ENCODE measurements around the gene GARIN6.

Gene GARIN6

GRCh38 chr12:99627459-99627858 is 20.1 kb upstream of the GARIN6 start:
- Histone ChIP-seq H3K9me3 (ENCODE audit: low read length) (no peaks in the 10 kb centered on the region), H3K4me1 (ENCODE audit: insufficient read depth, low read length, severe bottlenecking) (no peaks in the 10 kb centered on the region)
- TF ChIP-seq CTCF (IDR thresholded peaks at IDR 0.05; ENCODE audit: low read length) (no peak), EZH2 (IDR thresholded peaks at IDR 0.05; ENCODE audit: borderline replicate concordance, low read length) (no peak)

DNA sequence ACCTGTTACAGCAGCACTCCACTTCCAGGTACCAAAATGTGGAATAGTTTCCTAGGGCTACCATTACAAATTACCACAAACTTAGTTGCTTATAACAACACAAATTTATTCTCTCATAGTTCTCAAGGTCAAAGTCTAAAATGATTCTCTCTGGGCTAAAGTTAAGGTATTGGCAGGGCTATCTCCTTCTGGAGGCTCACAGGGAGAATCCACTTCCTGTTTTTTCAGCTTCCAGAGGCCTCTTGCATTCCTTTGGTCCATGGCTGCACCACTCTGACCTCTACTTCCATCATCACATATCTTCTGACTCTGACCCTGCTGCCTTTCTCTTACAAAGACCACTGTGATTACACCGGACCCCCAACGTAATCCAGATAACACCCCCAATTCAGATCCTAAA is 2.9 kb upstream of the GARIN6 start:
- Histone ChIP-seq H3K27ac (ENCODE audit: low read depth, low read length, poor library complexity, severe bottlenecking) (no peak overlapping the region), H3K9ac (ENCODE audit: low read length) (no peak overlapping the region), H3K4me3 (ENCODE audit: low read depth, low read length, poor library complexity, severe bottlenecking) (no peak overlapping the region), H4K20me1 (ENCODE audit: insufficient read depth, low read length) (no peaks in the 10 kb centered on the region), H3K9me3 (ENCODE audit: low read length) (no peaks in the 10 kb centered on the region), H3K36me3 (ENCODE audit: insufficient read depth, low read length) (no peaks in the 10 kb centered on the region), H3K4me2 (ENCODE audit: low read length) (no peak overlapping the region), H3K4me1 (ENCODE audit: insufficient read depth, low read length, severe bottlenecking) (no peaks in the 10 kb centered on the region), H3K9me2 (ENCODE audit: low read depth, low read length) (no peaks in the 10 kb centered on the region), H2AFZ (ENCODE audit: low read length) (no peak overlapping the region), H3K27me3 (ENCODE audit: insufficient read depth, low read length) (no peaks in the 10 kb centered on the region), H3F3A (ENCODE audit: insufficient read depth, low read length) (no peaks in the 10 kb centered on the region), H3K79me2 (ENCODE audit: insufficient read depth, low read length) (no peaks in the 10 kb centered on the region)
- TF ChIP-seq CTCF (IDR thresholded peaks at IDR 0.05; ENCODE audit: low read length) (no peak), EZH2 (IDR thresholded peaks at IDR 0.05; ENCODE audit: borderline replicate concordance, low read length) (no peak)

More at GRCh38 chr12:99627459-99627858, 20.1 kb upstream of the GARIN6 start:
- Histone ChIP-seq H3K4me2 (ENCODE audit: low read length) (no peak overlapping the region), H4K20me1 (ENCODE audit: insufficient read depth, low read length) (no peaks in the 10 kb centered on the region), H3K27ac (ENCODE audit: low read depth, low read length, poor library complexity, severe bottlenecking) (no peak overlapping the region), H3K9me2 (ENCODE audit: low read depth, low read length) (no peaks in the 10 kb centered on the region), H3K36me3 (ENCODE audit: insufficient read depth, low read length) (no peaks in the 10 kb centered on the region), H3K27me3 (ENCODE audit: insufficient read depth, low read length) (no peaks in the 10 kb centered on the region), H2AFZ (ENCODE audit: low read length) (no peak overlapping the region), H3K79me2 (ENCODE audit: insufficient read depth, low read length) (no peaks in the 10 kb centered on the region), H3K9ac (ENCODE audit: low read length) (no peak overlapping the region), H3K4me3 (ENCODE audit: low read depth, low read length, poor library complexity, severe bottlenecking) (no peak overlapping the region), H3F3A (ENCODE audit: insufficient read depth, low read length) (no peaks in the 10 kb centered on the region)

- H3K9me2 ChIP-seq (ENCODE audit: low read depth, low read length) = no peaks in the 10 kb centered on the region
- H3K79me2 ChIP-seq (ENCODE audit: insufficient read depth, low read length) = no peaks in the 10 kb centered on the region
- no peaks in the 10 kb centered on the region for H3K9me3 ChIP-seq (ENCODE audit: low read length)
- H3K4me3 ChIP-seq (ENCODE audit: low read depth, low read length, poor library complexity, severe bottlenecking) = no peak overlapping the region
- H3K4me1 ChIP-seq (ENCODE audit: insufficient read depth, low read length, severe bottlenecking) = no peaks in the 10 kb centered on the region
- H3K9ac ChIP-seq (ENCODE audit: low read length) = no peak overlapping the region
- no peaks in the 10 kb centered on the region for H3K27me3 ChIP-seq (ENCODE audit: insufficient read depth, low read length)
- H3F3A ChIP-seq (ENCODE audit: insufficient read depth, low read length) = no peaks in the 10 kb centered on the region; the same call in 1 of the 2 replicates
- no peaks in the 10 kb centered on the region for H3K36me3 ChIP-seq (ENCODE audit: insufficient read depth, low read length)
- H3K27ac ChIP-seq (ENCODE audit: low read depth, low read length, poor library complexity, severe bottlenecking) = no peak overlapping the region
- H3K4me2 ChIP-seq (ENCODE audit: low read length) = no peak overlapping the region
- TF ChIP-seq CTCF (IDR thresholded peaks at IDR 0.05; ENCODE audit: low read length) = no peak
- no peak for TF ChIP-seq EZH2 (IDR thresholded peaks at IDR 0.05; ENCODE audit: borderline replicate concordance, low read length)
- no peak overlapping the region for H2AFZ ChIP-seq (ENCODE audit: low read length)
- H4K20me1 ChIP-seq (ENCODE audit: insufficient read depth, low read length) = no peaks in the 10 kb centered on the region
These were observed 630 bp downstream of the GARIN6 start for GRCh38 chr12:99648183-99648582.
